ENCODE data around the gene SFSWAP.
"Not testable (repeated sequence)": the region's sequence is repeated elsewhere in the genome, so short reads cannot be mapped to it uniquely, and the experiment has no call there.

Gene SFSWAP

GRCh38 chr12:131675126-131676080, 35.5 kb upstream of the SFSWAP start:
- no peak for TF ChIP-seq CTCF (IDR thresholded peaks at IDR 0.05; ENCODE audit: insufficient read depth, low read length, poor library complexity, severe bottlenecking)
- Histone ChIP-seq H3K4me3 (replicated peaks; ENCODE audit: low read depth, low read length) (no peak overlapping the region), H3K36me3 (ENCODE audit: control insufficient read depth, insufficient read depth, low read length) (no peaks in the 10 kb centered on the region), H3K27me3 (replicated peaks; ENCODE audit: control insufficient read depth, insufficient read depth, low read length) (no peaks in the 10 kb centered on the region; the same call in 1 of the 2 replicates)
- no peak for DNase-seq (ENCODE audit: extremely low read depth, insufficient read length)

- DNase-seq (ENCODE audit: extremely low read depth, insufficient read length), result no peak
- no peaks in the 10 kb centered on the region for H3K36me3 ChIP-seq (ENCODE audit: control insufficient read depth, insufficient read depth, low read length)
- no peak for TF ChIP-seq CTCF (IDR thresholded peaks at IDR 0.05; ENCODE audit: insufficient read depth, low read length, poor library complexity, severe bottlenecking)
- H3K4me3 ChIP-seq (replicated peaks; ENCODE audit: low read depth, low read length), result no peak overlapping the region
- H3K27me3 ChIP-seq (replicated peaks; ENCODE audit: control insufficient read depth, insufficient read depth, low read length), result no peaks in the 10 kb centered on the region; the same call in 1 of the 2 replicates
Observed at GRCh38 chr12:131676544-131676943, 34.3 kb upstream of the SFSWAP start.

- H3K27me3 ChIP-seq (replicated peaks; ENCODE audit: control insufficient read depth, insufficient read depth, low read length); H3K4me3 ChIP-seq (replicated peaks; ENCODE audit: low read depth, low read length); H3K36me3 ChIP-seq (ENCODE audit: control insufficient read depth, insufficient read depth, low read length); DNase-seq (ENCODE audit: extremely low read depth, insufficient read length): not testable (repeated sequence)
Observed at GRCh38 chr12:131677067-131677466, 33.8 kb upstream of the SFSWAP start.

GRCh38 chr12:131677699-131678098, 33.2 kb upstream of the SFSWAP start:
- Histone ChIP-seq H3K4me3 (replicated peaks; ENCODE audit: low read depth, low read length) (no peak overlapping the region), H3K27me3 (replicated peaks; ENCODE audit: control insufficient read depth, insufficient read depth, low read length) (no peaks in the 10 kb centered on the region; the same call in 1 of the 2 replicates), H3K36me3 (ENCODE audit: control insufficient read depth, insufficient read depth, low read length) (no peaks in the 10 kb centered on the region)
- DNase-seq (ENCODE audit: extremely low read depth, insufficient read length), result no peak
- no peak for TF ChIP-seq CTCF (IDR thresholded peaks at IDR 0.05; ENCODE audit: insufficient read depth, low read length, poor library complexity, severe bottlenecking)

- DNase-seq (ENCODE audit: extremely low read depth, insufficient read length), result not testable (repeated sequence)
Observed at GRCh38 chr12:131678389-131679181, 32.3 kb upstream of the SFSWAP start.

GRCh38 chr12:131679186-131679585, 31.7 kb upstream of the SFSWAP start:
- H3K27me3 ChIP-seq (replicated peaks; ENCODE audit: control insufficient read depth, insufficient read depth, low read length); H3K36me3 ChIP-seq (ENCODE audit: control insufficient read depth, insufficient read depth, low read length); DNase-seq (ENCODE audit: extremely low read depth, insufficient read length); H3K4me3 ChIP-seq (replicated peaks; ENCODE audit: low read depth, low read length): not testable (repeated sequence)

More at GRCh38 chr12:131678389-131679181, 32.3 kb upstream of the SFSWAP start:
- not testable (repeated sequence) for H3K27me3 ChIP-seq (replicated peaks; ENCODE audit: control insufficient read depth, insufficient read depth, low read length); H3K36me3 ChIP-seq (ENCODE audit: control insufficient read depth, insufficient read depth, low read length); H3K4me3 ChIP-seq (replicated peaks; ENCODE audit: low read depth, low read length)

- H3K27me3 ChIP-seq (replicated peaks; ENCODE audit: control insufficient read depth, insufficient read depth, low read length); DNase-seq (ENCODE audit: extremely low read depth, insufficient read length); H3K36me3 ChIP-seq (ENCODE audit: control insufficient read depth, insufficient read depth, low read length); H3K4me3 ChIP-seq (replicated peaks; ENCODE audit: low read depth, low read length): not testable (repeated sequence)
Observed at GRCh38 chr12:131679816-131680215, 31.1 kb upstream of the SFSWAP start.

- H3K36me3 ChIP-seq (ENCODE audit: control insufficient read depth, insufficient read depth, low read length); H3K27me3 ChIP-seq (replicated peaks; ENCODE audit: control insufficient read depth, insufficient read depth, low read length); DNase-seq (ENCODE audit: extremely low read depth, insufficient read length); H3K4me3 ChIP-seq (replicated peaks; ENCODE audit: low read depth, low read length): not testable (repeated sequence)
Observed at GRCh38 chr12:131680392-131681256, 30.3 kb upstream of the SFSWAP start.

Data from GM06990 (cell line).